ENCODE measurements around the gene ZNF784. TPM values are rescaled to one million over a fixed set of nuclear protein-coding genes. Genes with fewer than 3 reads are reported as not detected.

The ZNF784 gene
- total and polyA plus RNA-seq, 4 donors: 0.79 to 6.0 (median 3.8) TPM

GRCh38 chr19:55579766-55580621 is 44.4 kb downstream of the ZNF784 start:
- peak overlapping the region; percentile 62 to 74 for H3K9ac ChIP-seq (ENCODE audit: low read depth in 1 of 2, low read length in 2 of 2)
- H3K27me3 ChIP-seq (ENCODE audit: control insufficient read depth in 4 of 4, insufficient read depth in 4 of 4, low read length in 3 of 4): no peaks in the 10 kb centered on the region
- no peak for DNase-seq (ENCODE audit: low spot score)
- H3K4me3 ChIP-seq (ENCODE audit: low read depth in 1 of 3, low read length in 3 of 3): peak overlapping the region; percentile 71 to 95 (median 82)
- WGBS: 15% methylated on average over 20 of the region's 20 CpGs
- TF ChIP-seq HNF4A (conservative IDR thresholded peaks at IDR 0.05) (peak in 1 of 2 donors; percentile 10), FOXA2 (IDR thresholded peaks at IDR 0.05) (no peak)
- H3K27ac ChIP-seq (ENCODE audit: low read depth in 1 of 2, low read length in 2 of 2): peak overlapping the region; percentile 68 to 75
- peaks cover 0 to 7% (median 2%) of the 10 kb centered on the region in 4 donors for H3K36me3 ChIP-seq (ENCODE audit: control insufficient read depth in 4 of 4, insufficient read depth in 3 of 4, low read depth in 1 of 4, low read length in 3 of 4)
- no peaks in the 10 kb centered on the region for H3K9me3 ChIP-seq (ENCODE audit: control insufficient read depth in 4 of 4, low read length in 3 of 4)
- peaks cover 6 to 27% (median 25%) of the 10 kb centered on the region in 4 donors for H3K4me1 ChIP-seq (ENCODE audit: control insufficient read depth in 4 of 4, insufficient read depth in 4 of 4, low read length in 3 of 4)

GRCh38 chr19:55578761-55579747 is 45.3 kb downstream of the ZNF784 start:
- H3K36me3 ChIP-seq (ENCODE audit: control insufficient read depth in 4 of 4, insufficient read depth in 3 of 4, low read depth in 1 of 4, low read length in 3 of 4): peaks cover 0 to 7% (median 2%) of the 10 kb centered on the region in 4 donors
- H3K27me3 ChIP-seq (ENCODE audit: control insufficient read depth in 4 of 4, insufficient read depth in 4 of 4, low read length in 3 of 4): no peaks in the 10 kb centered on the region
- peak overlapping the region in 1 of 3 donors; percentile 95 for H3K4me3 ChIP-seq (ENCODE audit: low read depth in 1 of 3, low read length in 3 of 3)
- DNase-seq (ENCODE audit: low spot score): no peak
- peaks cover 6 to 27% (median 23%) of the 10 kb centered on the region in 4 donors for H3K4me1 ChIP-seq (ENCODE audit: control insufficient read depth in 4 of 4, insufficient read depth in 4 of 4, low read length in 3 of 4)
- 96% methylated on average over 90 of the region's 90 CpGs for whole genome bisulfite sequencing
- TF ChIP-seq EGR1 (IDR thresholded peaks at IDR 0.05; ENCODE audit: low read depth in 2 of 2) (no peak), MAX (IDR thresholded peaks at IDR 0.05) (no peak), NR2F2 (IDR thresholded peaks at IDR 0.05) (no peak), HNF4A (conservative IDR thresholded peaks at IDR 0.05) (no peak), CTCF (IDR thresholded peaks at IDR 0.05; ENCODE audit: low read depth, low read length, missing input control) (no peak), YY1 (IDR thresholded peaks at IDR 0.05) (no peak), FOXA1 (IDR thresholded peaks at IDR 0.05) (no peak), TAF1 (conservative IDR thresholded peaks at IDR 0.05) (no peak), ATF3 (IDR thresholded peaks at IDR 0.05) (no peak), HNF4G (IDR thresholded peaks at IDR 0.05) (no peak), JUND (IDR thresholded peaks at IDR 0.05) (no peak), ZBTB33 (IDR thresholded peaks at IDR 0.05) (no peak)
- no peak overlapping the region for H3K27ac ChIP-seq (ENCODE audit: low read depth in 1 of 2, low read length in 2 of 2)
- no peak overlapping the region for H3K9ac ChIP-seq (ENCODE audit: low read depth in 1 of 2, low read length in 2 of 2)
- H3K9me3 ChIP-seq (ENCODE audit: control insufficient read depth in 4 of 4, low read length in 3 of 4): no peaks in the 10 kb centered on the region
